Liver (tissue), 9 donors: Measurements from ENCODE around the gene LRRC2. TPM values are rescaled to one million over a fixed set of nuclear protein-coding genes. Genes with fewer than 3 reads are reported as not detected.

Experiments
- DNase-seq: peaks from one replicate; pipeline ENCODE4 v3.0.0-alpha.2; 2017; ENCODE audit warnings: low spot score
- H3K27ac ChIP-seq, 2 donors: one replicate each; pipeline ENCODE4 v1.7.0; 2013; ENCODE audit warnings: inconsistent platforms in 2 of 2, low read length in 2 of 2, control low read depth in 1 of 2, low read depth in 1 of 2, mild to moderate bottlenecking in 1 of 2
- H3K27me3 ChIP-seq, 4 donors: one replicate each; pipeline versions ENCODE4 v1.6.1 to v1.7.0; 2013; ENCODE audit warnings: low read length in 3 of 4, inconsistent platforms in 1 of 4, mild to moderate bottlenecking in 1 of 4, moderate library complexity in 1 of 4; ENCODE audit not compliant: control insufficient read depth in 4 of 4, insufficient read depth in 4 of 4
- H3K36me3 ChIP-seq, 4 donors: one replicate each; pipeline versions ENCODE4 v1.6.1 to v1.7.0; 2013; ENCODE audit warnings: low read length in 3 of 4, mild to moderate bottlenecking in 3 of 4, low read depth in 1 of 4, moderate library complexity in 1 of 4; ENCODE audit not compliant: control insufficient read depth in 4 of 4, insufficient read depth in 3 of 4
- H3K4me1 ChIP-seq, 4 donors: one replicate each; pipeline versions ENCODE4 v1.6.1 to v1.7.0; 2013; ENCODE audit warnings: low read length in 3 of 4, mild to moderate bottlenecking in 3 of 4, moderate library complexity in 1 of 4; ENCODE audit not compliant: control insufficient read depth in 4 of 4, insufficient read depth in 4 of 4
- H3K4me3 ChIP-seq, 3 donors: one replicate each; pipeline versions ENCODE4 v1.6.1 to v1.7.0; 2013; ENCODE audit warnings: low read length in 3 of 3, control low read depth in 1 of 3, low read depth in 1 of 3, mild to moderate bottlenecking in 1 of 3
- H3K9ac ChIP-seq, 2 donors: one replicate each; pipeline ENCODE4 v1.7.0; 2013; ENCODE audit warnings: low read length in 2 of 2, mild to moderate bottlenecking in 2 of 2, moderate library complexity in 2 of 2, control low read depth in 1 of 2, low read depth in 1 of 2
- H3K9me3 ChIP-seq, 4 donors: one replicate each; pipeline versions ENCODE4 v1.6.1 to v1.7.0; 2013; ENCODE audit warnings: low read length in 3 of 4; ENCODE audit not compliant: control insufficient read depth in 4 of 4
- ATF3 ChIP-seq: IDR thresholded peaks from 2 replicates; pipeline ENCODE4 v1.6.1; 2016; ENCODE audit warnings: antibody characterized with exemption
- EGR1 ChIP-seq, 2 donors: IDR thresholded peaks; 2 replicates each; pipeline ENCODE4 v1.6.1; 2016 to 2018; ENCODE audit warnings: antibody characterized with exemption in 2 of 2, low read depth in 2 of 2
- FOXA1 ChIP-seq: IDR thresholded peaks from 2 replicates; pipeline ENCODE4 v1.6.1; 2016; ENCODE audit warnings: antibody characterized with exemption
- FOXA2 ChIP-seq: IDR thresholded peaks from 2 replicates; pipeline ENCODE4 v1.6.1; 2016; ENCODE audit warnings: antibody characterized with exemption
- GABPA ChIP-seq, 2 donors: IDR thresholded peaks in 1 of 2; conservative IDR thresholded peaks in 1 of 2; 2 replicates each; pipeline ENCODE4 v1.6.1; 2016; ENCODE audit warnings: antibody characterized with exemption in 2 of 2, mild to moderate bottlenecking in 1 of 2, moderate library complexity in 1 of 2
- HNF4A ChIP-seq, 2 donors: conservative IDR thresholded peaks; 2 replicates each; pipeline ENCODE4 v1.6.1; 2016; ENCODE audit warnings: antibody characterized with exemption in 2 of 2, mild to moderate bottlenecking in 2 of 2
- HNF4G ChIP-seq: IDR thresholded peaks from 2 replicates; pipeline ENCODE4 v1.6.1; 2016; ENCODE audit warnings: antibody characterized with exemption
- JUND ChIP-seq, 2 donors: IDR thresholded peaks; 2 replicates each; pipeline ENCODE4 v1.6.1; 2016; ENCODE audit warnings: antibody characterized with exemption in 2 of 2
- MAX ChIP-seq: IDR thresholded peaks from 2 replicates; pipeline ENCODE4 v1.6.1; 2016; ENCODE audit warnings: antibody characterized with exemption
- NR2F2 ChIP-seq: IDR thresholded peaks from 2 replicates; pipeline ENCODE4 v1.6.1; 2016; ENCODE audit warnings: antibody characterized with exemption
- RAD21 ChIP-seq, 2 donors: IDR thresholded peaks; 2 replicates each; pipeline ENCODE4 v1.6.1; 2016; ENCODE audit warnings: antibody characterized with exemption in 2 of 2, mild to moderate bottlenecking in 2 of 2
- REST ChIP-seq: IDR thresholded peaks from 2 replicates; pipeline ENCODE4 v1.6.1; 2016; ENCODE audit warnings: antibody characterized with exemption, mild to moderate bottlenecking
- TAF1 ChIP-seq: conservative IDR thresholded peaks from 2 replicates; pipeline ENCODE4 v1.6.1; 2016; ENCODE audit warnings: antibody characterized with exemption, mild to moderate bottlenecking
- YY1 ChIP-seq: IDR thresholded peaks from 2 replicates; pipeline ENCODE4 v1.6.1; 2016; ENCODE audit warnings: antibody characterized with exemption, mild to moderate bottlenecking
- ZBTB33 ChIP-seq: IDR thresholded peaks from 2 replicates; pipeline ENCODE4 v1.6.1; 2016; ENCODE audit warnings: antibody characterized with exemption
- WGBS: extraction: QIAGEN DNeasy Blood & Tissue Kit; methylation state at CpG from one replicate; pipeline ENCODE4 v1.1.7; 2013; 5-methylcytosine and 5-hydroxymethylcytosine counted together
- polyA plus RNA-seq, 2 donors: library from polyadenylated mRNA; stranded (reverse) in 1 of 2; unstranded in 1 of 2; fragments of 200-250 nt in 1 of 2; fragments of >200 nt in 1 of 2; fragmentation: Nextera tagmentation in 1 of 2; extraction: Ambion mirVana in 1 of 2; gene quantifications; one replicate each; pipeline versions ENCODE4 v1.2.1 to v1.2.3, GENCODE V29; 2013 to 2015
- total RNA-seq, 2 donors: library from RNA; depleted of rRNA; stranded (reverse); fragments of >200 nt; gene quantifications; one replicate each; pipeline ENCODE4 v1.2.3, GENCODE V29; 2014
- donor health status: healthy.
- donor health status: healthy.
- donor health status: healthy.
- donor health status: healthy.
- donor health status: healthy.

Gene LRRC2
- total and polyA plus RNA-seq, 4 donors: 0.93 to 7.6 (median 4.2) TPM

- Histone ChIP-seq H3K9ac (no peak overlapping the region), H3K4me1 (no peaks in the 10 kb centered on the region), H3K4me3 (no peak overlapping the region), H3K36me3 (no peaks in the 10 kb centered on the region), H3K27me3 (no peaks in the 10 kb centered on the region), H3K9me3 (no peaks in the 10 kb centered on the region), H3K27ac (no peak overlapping the region)
- TF ChIP-seq TAF1 (no peak), FOXA2 (no peak), GABPA (IDR thresholded peaks at IDR 0.05 in 1 of 2, conservative IDR thresholded peaks at IDR 0.05 in 1 of 2) (no peak), MAX (no peak), NR2F2 (no peak), ATF3 (no peak), YY1 (no peak), HNF4G (no peak), JUND (IDR thresholded peaks at IDR 0.05) (no peak), ZBTB33 (no peak), HNF4A (conservative IDR thresholded peaks at IDR 0.05) (no peak)
- 88% methylated on average over 2 of the region's 2 CpGs for WGBS
- peak; percentile 8 for DNase-seq
Measured at GRCh38 chr3:46472736-46473135, 93.4 kb downstream of the LRRC2 start.

GRCh38 chr3:46471371-46471914, 94.7 kb downstream of the LRRC2 start:
- H3K9me3 ChIP-seq: no peaks in the 10 kb centered on the region
- no peaks in the 10 kb centered on the region for H3K27me3 ChIP-seq
- no peaks in the 10 kb centered on the region for H3K4me1 ChIP-seq
- H3K4me3 ChIP-seq: no peak overlapping the region
- H3K36me3 ChIP-seq: no peaks in the 10 kb centered on the region
- H3K27ac ChIP-seq: no peak overlapping the region
- WGBS: 93% methylated on average over 5 of the region's 5 CpGs
- H3K9ac ChIP-seq: no peak overlapping the region
- TF ChIP-seq FOXA1 (no peak), HNF4G (no peak), EGR1 (IDR thresholded peaks at IDR 0.05; ENCODE audit: low read depth in 2 of 2) (no peak), RAD21 (IDR thresholded peaks at IDR 0.05) (no peak)
- peak; percentile 22 for DNase-seq

- WGBS: 91% methylated on average over 4 of the region's 4 CpGs
- Histone ChIP-seq H3K9ac (no peak overlapping the region), H3K4me1 (no peaks in the 10 kb centered on the region), H3K27ac (no peak overlapping the region), H3K27me3 (no peaks in the 10 kb centered on the region), H3K4me3 (no peak overlapping the region), H3K36me3 (no peaks in the 10 kb centered on the region), H3K9me3 (no peaks in the 10 kb centered on the region)
- peak; percentile 27 for DNase-seq
- TF ChIP-seq YY1: no peak
- no peak for TF ChIP-seq REST
- TF ChIP-seq FOXA2: no peak
- no peak for TF ChIP-seq TAF1
- TF ChIP-seq JUND (IDR thresholded peaks at IDR 0.05): no peak
Measured at GRCh38 chr3:46470831-46471230, 95.3 kb downstream of the LRRC2 start.
